ENCODE measurements around the gene TMEM154.

- TF ChIP-seq CTCF (IDR thresholded peaks at IDR 0.05) (no peak), EP300 (IDR thresholded peaks at IDR 0.05) (no peak), POLR2AphosphoS5 (IDR thresholded peaks at IDR 0.05) (no peak), POLR2A (IDR thresholded peaks at IDR 0.05) (no peak)
Observed at GRCh38 chr4:152599095-152599494, 80.7 kb downstream of the TMEM154 start.
